ENCODE measurements around the gene SLC5A2. TPM values are rescaled to one million over a fixed set of nuclear protein-coding genes. Genes with fewer than 3 reads are reported as not detected.
"Not testable (repeated sequence)": the region's sequence is repeated elsewhere in the genome, so short reads cannot be mapped to it uniquely, and the experiment has no call there.

Gene SLC5A2
- total RNA-seq, 1 donor from 2014 or later: 0.60 TPM

DNA sequence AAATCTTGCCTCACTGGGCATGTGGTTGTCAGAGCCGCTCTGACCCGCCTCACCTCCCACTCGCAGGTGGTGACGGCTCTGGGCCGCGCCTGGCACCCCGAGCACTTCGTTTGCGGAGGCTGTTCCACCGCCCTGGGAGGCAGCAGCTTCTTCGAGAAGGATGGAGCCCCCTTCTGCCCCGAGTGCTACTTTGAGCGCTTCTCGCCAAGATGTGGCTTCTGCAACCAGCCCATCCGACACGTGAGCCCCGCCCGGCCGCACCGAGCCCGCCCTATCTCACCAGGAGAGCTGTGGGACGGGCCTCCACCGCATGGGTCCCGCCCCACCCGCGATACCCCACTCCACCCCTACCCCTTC lies 7.0 kb upstream of the SLC5A2 start:
- DNase-seq (ENCODE audit: low read depth): no peak

DNA sequence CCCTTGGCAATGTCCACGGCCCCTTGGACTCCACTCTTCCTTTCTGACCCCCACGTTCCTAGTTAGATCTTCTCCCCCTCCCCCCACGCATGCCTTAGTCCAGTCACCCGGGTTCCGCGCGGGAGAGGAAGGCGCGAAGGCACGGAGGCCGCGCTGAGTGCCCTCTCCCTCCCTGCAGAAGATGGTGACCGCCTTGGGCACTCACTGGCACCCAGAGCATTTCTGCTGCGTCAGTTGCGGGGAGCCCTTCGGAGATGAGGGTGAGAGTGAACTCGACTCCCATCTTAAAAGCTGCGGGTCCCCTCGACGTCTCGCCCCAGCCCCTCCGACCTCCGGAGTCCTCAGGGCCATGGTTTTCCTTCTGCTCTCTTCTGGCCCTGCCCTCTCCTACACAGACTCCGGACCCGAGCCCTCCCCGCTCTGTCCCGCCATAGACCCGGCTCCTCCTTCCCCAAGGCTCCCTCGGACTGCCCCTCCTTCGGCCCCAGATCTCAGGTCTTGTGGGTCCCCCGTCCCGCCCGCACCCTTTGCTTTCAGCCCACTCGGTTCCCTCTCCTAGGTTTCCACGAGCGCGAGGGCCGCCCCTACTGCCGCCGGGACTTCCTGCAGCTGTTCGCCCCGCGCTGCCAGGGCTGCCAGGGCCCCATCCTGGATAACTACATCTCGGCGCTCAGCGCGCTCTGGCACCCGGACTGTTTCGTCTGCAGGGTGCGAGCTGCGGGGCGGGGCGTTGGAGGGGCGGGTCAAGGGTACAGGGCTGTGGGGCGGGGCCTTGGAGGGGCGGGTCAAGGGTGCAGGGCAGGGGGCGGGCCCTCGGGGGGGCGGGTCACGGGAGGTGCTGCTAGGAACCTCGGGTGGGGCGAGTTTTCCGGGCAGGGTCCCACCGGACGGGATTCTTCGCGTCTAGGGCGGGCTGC lies 6.4 kb upstream of the SLC5A2 start:
- DNase-seq (ENCODE audit: low read depth): no peak

DNA sequence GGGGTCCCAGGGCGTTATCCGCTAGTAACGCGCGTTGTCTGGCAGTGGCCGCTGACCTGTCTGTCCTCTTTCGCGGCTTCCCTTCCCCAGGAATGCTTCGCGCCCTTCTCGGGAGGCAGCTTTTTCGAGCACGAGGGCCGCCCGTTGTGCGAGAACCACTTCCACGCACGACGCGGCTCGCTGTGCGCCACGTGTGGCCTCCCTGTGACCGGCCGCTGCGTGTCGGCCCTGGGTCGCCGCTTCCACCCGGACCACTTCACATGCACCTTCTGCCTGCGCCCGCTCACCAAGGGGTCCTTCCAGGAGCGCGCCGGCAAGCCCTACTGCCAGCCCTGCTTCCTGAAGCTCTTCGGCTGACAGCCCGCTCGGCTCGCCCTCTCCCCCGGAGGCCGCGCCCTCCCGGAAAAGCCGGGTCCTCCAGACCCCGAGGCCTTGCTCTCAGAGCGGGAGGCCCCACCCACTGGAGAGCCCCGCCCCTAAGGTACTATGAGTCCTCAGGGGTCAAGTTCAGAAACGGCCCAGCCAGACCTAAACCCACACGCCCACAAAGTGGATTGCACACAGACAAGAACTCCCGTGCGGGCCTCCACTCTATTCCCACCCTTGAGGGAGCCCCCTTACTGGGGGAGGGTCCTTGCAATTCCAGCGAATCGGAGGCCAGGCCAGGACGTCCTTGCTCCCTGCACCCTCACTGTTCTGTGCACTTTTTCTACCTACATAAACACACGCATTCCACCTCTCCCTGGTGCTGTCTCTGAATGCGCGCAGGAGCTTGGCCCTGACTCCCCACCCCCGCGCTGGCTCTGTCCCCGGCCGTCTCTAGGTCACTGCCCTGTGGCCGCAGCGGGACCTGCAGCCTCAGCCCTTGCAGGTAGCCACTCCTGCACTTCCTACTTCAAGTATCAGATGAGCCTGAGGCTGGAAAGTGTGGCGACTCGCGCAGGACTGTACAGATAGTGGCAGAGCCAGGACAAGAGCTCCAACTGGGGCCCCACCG lies 5.4 kb upstream of the SLC5A2 start:
- no peak for DNase-seq (ENCODE audit: low read depth)

DNA sequence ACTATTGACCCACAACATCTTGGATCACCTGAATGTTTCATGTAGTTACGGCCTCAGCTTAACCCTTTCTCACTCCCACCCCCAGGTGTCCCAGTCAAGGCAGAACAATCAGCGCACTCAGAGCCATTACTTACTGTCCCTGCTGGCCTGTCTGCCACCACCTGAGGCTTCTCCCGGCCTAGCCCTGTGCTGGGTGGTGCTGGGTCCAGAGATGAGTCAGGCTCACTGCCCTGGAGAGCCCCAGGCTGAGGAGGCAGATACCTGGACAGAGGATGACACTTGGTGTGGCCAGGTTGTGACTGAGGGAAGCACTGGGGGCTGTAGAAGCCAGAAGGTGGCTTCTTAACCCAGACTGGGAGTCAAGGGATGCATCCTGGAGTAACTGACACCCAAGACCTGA lies 4.0 kb upstream of the SLC5A2 start:
- no peak for DNase-seq (ENCODE audit: low read depth)

DNA sequence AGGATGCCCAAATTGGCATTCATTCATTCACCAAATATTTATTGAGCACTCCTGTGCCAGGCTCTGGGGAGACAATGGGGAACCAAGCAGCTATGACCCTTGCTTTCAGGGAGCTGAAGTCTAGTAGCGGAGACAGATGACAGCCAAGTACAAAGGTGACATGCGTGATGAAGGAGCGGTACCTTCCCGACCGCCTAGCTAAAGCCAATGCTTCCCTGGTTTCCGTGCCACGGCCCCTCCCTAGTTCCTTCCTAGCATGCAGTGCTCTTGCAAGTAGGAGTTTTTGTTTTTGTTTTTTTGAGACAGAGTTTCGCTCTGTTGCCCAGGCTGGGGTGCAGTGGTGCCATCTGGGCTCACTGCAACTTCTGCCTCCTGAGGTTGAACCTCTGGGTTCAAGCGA lies 3.2 kb upstream of the SLC5A2 start:
- no peak for DNase-seq (ENCODE audit: low read depth)

DNA sequence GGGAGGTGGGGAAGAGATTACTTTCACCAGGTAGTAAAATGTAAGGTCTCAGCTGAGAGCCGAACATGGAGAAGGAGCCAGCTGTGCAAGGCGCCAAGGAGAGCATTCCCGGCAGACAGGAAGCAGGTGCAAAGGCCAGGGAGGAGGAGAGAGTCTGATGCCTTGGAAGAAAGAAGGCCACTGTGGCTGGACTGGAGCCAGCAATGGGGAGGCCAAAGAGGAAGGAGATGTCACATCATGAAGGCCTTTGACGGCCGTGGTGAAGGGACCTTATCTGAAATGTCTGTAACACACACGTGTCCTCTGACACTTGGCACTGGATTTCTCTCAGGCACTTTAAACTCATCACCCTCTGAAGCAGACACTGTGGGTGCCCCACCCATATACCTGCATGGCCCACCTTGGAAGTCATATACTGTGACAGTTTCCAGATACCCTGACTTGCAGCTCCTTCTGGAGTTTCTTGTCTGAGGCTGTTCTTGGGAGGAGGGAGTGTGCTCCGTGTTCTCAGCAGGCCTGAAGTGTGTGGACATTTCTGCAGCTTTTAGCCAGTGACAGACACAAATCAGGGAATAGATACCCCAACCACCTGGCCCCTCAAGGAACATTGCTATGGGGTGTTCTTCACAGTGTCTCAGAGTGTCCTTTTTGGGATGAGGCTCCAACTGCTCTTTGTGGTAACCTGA lies 1.9 kb upstream of the SLC5A2 start:
- no peak for DNase-seq (ENCODE audit: low read depth)

DNA sequence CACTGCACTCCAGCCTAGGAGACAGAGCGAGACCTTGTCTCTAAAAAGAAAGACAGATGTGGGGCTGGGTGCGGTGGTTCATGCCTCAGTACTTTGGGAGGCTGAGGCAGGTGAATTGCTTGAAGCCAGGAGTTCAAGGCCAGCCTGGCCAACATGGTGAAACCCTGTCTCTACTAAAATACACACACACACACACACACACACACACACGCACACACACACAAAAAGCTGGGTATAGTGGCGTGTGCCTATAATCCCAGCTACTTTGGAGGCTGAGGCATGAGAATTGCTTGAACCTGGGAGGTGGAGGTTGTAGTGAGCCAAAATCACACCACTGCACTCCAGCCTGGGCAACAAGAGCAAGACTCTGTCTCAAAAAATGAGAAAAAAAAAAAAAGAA lies 1.1 kb downstream of the SLC5A2 start:
- DNase-seq (ENCODE audit: low read depth): not testable (repeated sequence)

DNA sequence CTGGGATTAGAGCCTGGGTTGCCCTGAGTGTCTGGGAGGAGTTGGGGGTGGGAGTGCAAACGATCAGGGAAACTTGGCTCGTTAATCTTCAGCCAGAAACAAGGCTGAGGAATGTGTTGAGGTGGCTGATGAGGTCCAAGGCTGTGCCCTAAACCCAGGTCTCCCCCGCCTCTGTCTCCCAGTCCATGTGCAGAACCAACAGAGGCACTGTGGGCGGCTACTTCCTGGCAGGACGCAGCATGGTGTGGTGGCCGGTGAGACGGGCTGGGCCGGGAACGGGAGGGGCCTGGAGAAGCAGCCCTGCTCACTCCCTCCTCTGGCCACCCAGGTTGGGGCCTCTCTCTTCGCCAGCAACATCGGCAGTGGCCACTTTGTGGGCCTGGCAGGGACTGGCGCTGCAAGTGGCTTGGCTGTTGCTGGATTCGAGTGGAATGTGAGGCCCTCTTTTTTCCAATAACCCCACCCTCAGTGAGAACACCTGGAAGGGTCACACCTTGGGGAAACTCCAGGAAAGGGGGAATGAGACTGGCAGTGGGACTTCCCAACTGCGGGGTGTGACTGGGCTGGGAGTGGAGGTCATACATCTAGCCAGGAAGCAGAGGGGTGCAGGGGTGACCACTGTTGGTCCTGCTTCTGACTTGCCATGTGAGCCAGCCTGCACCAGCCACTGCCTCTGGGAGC lies 1.7 kb downstream of the SLC5A2 start:
- peak; percentile 91 for DNase-seq (ENCODE audit: low read depth)

DNA sequence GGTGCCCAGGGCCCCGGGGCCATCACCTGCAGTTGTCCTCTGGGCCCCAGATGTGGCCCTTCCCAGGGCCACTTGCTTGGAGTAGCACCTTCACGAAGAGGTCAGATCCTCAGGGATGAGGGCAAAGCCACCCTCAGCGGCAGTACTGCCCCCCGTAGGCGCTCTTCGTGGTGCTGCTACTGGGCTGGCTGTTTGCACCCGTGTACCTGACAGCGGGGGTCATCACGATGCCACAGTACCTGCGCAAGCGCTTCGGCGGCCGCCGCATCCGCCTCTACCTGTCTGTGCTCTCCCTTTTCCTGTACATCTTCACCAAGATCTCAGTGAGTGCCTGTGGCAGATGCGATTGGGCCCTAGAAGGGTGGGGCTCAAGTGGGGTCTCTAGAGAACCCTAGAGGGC lies 2.6 kb downstream of the SLC5A2 start:
- no peak for DNase-seq (ENCODE audit: low read depth)

DNA sequence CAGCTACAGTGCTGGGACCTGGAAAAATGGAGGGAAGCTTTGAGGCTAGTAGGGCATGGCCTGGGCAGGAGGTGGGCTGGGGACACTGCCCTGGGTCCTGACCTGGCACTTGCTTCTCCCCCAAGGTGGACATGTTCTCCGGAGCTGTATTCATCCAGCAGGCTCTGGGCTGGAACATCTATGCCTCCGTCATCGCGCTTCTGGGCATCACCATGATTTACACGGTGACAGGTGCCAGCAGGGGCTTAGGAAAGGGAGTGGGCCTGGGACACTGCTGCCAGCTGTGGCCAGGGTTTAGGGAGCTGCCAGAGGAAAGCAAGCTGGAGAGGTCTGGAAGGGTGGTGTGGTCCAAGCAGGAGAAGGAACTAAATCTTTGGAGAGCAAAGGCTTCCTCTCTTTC lies 3.1 kb downstream of the SLC5A2 start:
- DNase-seq (ENCODE audit: low read depth): no peak

DNA sequence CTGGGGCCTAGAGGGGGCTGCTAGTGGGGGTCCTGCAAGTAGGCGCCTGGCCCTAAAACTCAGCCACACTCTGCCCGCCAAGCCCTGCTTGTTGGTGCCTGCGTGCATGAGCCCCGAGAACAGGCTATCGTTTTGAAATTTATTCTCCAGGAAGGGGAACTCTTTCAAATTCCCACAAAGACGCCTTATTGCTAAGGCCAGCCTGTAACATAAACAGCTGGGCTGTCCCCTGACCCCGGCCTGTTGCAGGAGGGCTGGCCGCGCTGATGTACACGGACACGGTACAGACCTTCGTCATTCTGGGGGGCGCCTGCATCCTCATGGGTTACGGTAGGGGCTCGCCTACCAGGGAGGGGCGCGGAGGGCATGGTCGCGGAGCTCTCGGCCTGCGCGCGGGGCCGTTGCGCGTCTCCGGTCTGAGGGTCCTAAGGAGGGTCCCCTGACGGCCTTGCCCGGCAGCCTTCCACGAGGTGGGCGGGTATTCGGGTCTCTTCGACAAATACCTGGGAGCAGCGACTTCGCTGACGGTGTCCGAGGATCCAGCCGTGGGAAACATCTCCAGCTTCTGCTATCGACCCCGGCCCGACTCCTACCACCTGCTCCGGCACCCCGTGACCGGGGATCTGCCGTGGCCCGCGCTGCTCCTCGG lies 4.3 kb downstream of the SLC5A2 start:
- DNase-seq (ENCODE audit: low read depth): no peak

DNA sequence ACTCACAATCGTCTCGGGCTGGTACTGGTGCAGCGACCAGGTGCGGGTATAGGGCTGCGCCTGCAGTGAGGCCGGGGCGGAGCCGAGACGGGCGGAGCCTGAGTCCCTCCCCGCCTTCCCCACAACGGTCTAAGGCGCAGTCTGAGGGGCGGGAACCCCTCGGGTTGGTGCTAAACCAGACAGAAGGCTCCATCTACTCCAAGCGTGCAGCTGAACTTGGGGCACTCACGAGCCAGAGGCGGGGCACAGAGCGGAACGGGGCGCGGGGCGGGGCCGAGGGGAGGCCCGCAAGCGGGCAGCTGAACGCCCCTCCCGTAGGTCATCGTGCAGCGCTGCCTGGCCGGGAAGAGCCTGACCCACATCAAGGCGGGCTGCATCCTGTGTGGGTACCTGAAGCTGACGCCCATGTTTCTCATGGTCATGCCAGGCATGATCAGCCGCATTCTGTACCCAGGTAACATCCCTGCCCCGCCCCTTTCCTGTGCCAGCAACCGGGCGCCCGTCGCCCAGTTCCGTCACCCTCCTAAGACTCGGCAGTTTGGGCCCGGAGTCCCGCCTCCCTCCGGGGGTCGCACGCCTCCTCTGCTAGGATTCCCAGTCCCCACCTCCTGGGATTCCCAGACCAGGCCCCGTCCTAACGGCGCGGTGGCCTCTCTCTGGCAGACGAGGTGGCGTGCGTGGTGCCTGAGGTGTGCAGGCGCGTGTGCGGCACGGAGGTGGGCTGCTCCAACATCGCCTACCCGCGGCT lies 5.0 kb downstream of the SLC5A2 start:
- DNase-seq (ENCODE audit: low read depth): no peak

DNA sequence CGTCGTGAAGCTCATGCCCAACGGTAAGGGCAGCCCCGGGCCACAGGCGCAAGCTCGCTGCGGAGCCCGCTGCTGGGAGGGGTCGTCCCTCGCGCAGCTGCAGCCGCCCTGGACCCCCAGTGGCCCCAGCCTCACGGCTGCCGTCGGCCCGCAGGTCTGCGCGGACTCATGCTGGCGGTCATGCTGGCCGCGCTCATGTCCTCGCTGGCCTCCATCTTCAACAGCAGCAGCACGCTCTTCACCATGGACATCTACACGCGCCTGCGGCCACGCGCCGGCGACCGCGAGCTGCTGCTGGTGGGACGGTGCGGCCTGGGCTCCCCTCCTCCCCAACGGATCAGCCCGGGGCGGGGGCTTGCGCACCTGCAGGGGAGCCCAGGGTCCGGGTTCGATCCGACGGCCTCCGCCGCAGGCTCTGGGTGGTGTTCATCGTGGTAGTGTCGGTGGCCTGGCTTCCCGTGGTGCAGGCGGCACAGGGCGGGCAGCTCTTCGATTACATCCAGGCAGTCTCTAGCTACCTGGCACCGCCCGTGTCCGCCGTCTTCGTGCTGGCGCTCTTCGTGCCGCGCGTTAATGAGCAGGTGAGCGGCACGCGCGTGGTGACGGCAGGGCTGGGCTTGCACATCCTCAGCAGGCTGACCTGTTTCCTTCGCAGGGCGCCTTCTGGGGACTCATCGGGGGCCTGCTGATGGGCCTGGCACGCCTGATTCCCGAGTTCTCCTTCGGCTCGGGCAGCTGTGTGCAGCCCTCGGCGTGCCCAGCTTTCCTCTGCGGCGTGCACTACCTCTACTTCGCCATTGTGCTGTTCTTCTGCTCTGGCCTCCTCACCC lies 5.8 kb downstream of the SLC5A2 start:
- no peak for DNase-seq (ENCODE audit: low read depth)

DNA sequence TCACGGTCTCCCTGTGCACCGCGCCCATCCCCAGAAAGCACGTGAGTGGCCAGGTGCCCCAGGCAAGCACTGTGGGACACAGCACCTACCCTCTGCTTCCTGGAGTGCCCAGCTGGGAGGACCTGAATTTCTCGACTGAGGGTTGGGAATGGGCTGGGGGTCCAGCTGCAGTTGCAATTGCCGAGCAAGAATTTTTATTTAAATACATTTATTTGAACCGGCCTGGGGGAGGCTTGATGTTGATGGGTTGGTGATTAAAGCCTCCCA lies 6.3 kb downstream of the SLC5A2 start:
- DNase-seq (ENCODE audit: low read depth): no peak

DNA sequence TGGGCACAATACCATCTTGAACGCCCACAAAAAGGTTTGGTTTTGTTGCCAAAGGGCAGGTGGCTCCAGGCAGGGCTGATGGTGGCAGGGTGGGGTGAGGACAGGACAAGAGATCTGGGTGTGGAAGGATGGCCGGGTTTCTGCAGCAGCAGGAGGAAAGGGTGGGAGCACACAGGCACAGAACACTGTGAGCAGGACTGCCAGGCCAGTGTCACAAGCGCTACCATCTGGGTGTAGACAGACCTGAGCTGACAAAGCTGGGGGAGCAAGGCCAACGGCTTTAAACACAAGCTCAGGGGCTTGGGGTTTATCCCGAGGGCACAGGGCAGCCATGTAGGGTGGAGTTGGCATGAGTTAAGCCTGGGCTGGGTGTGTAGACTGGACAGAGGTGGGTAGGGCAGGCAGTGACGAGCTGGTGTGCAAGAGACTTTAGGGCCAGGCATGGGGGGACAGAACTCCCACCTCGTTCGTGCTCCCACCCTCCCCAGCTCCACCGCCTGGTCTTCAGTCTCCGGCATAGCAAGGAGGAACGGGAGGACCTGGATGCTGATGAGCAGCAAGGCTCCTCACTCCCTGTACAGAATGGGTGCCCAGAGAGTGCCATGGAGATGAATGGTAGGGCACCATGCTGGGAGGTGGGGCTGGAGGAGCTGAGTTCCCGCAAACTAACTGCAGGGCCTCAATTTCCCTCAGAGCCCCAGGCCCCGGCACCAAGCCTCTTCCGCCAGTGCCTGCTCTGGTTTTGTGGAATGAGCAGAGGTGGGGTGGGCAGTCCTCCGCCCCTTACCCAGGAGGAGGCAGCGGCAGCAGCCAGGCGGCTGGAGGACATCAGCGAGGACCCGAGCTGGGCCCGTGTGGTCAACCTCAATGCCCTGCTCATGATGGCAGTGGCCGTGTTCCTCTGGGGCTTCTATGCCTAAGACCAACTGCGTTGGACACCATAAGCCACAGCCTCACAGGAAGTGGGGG lies 7.0 kb downstream of the SLC5A2 start:
- DNase-seq (ENCODE audit: low read depth): no peak

DNA sequence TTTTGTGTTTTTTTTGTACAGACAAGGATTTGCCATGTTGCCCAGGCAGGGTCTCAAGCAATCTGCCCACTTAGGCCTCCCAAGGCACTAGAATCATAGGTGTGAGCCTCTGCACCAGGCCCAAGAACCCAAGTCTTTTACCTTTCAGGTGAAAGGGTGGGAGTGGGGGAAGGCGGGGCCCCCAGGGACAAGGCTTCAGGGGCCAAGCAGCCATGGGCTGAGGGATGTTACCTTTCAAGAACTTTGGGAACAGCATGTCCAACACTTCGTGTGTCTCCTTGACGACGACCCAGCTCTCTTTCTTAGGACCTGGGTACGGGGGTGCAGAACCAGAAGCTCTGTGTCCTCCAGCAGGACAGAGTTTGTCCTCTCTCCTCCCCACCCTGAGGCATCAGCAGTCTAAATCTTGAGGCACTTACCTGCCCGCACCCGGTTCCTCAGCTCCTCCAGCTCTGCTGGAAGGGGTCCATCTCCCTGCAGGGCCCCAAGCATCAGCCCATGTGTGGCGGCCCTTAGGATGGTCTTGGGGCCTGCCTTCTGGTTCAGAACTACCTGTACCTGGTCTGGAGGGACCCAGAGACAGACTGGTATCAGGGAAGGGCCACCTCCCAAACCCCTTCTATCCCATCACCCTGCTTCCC lies 9.0 kb downstream of the SLC5A2 start:
- DNase-seq (ENCODE audit: low read depth): no peak

DNA sequence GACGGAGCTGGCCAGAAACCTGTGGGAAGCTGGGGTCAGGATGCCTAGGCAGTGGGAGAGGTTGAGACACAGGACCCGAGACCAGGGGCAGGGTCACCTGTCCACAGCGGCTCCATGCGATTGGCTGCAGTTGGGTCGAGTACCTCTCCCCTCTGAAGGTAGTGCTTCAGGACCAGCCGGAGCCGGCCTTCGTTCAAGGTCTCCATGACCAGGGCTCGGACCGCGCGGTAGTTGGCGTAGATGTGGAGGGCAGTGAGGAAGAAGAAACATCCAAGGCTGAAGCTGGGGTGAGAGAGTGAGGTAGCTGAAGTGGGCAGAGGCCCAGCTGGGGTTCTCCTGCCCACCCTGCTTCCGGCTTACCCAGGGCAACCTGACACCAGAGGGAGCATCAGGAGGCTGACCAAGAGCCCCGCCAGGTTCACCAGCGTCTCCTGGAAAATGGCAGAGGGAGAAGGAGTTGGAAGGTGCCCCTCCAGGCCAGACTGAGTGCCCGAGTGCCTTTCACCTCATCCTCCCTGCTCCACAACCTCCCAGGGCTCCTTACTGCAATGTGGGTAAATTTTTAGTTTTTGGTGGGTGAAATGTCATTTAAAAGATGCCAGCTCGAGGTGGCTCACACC lies 10.7 kb downstream of the SLC5A2 start:
- DNase-seq (ENCODE audit: low read depth): no peak

DNA sequence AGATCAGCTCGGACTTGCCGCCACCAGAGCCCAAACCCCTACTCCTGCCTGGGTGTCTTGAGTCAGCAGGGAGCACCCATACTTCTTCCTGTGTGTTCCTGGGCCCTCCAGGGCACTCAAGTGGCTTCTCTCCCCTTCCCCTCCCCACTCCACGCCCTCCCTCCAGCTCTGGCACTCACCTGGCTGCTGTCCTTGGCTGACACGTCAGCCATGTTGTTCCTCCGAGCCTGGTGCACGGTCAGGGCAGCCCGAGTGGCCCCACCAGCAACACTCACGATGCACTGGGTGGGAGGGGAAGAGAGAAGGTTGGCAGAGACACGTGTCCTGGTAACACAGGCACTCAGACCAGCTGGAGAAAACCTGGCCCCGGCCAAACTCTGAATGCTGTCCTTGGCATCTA lies 13.7 kb downstream of the SLC5A2 start:
- no peak for DNase-seq (ENCODE audit: low read depth)

Measured in renal cortical epithelial cell (primary cell).